Activated naive CD8-positive, alpha-beta T cell treated with anti-CD3 and anti-CD28 coated beads for 36 hours (primary cell): ENCODE results near the gene NPLOC4. TPM values are rescaled to one million over a fixed set of nuclear protein-coding genes. Genes with fewer than 3 reads are reported as not detected.
"Not testable (repeated sequence)": the region's sequence is repeated elsewhere in the genome, so short reads cannot be mapped to it uniquely, and the experiment has no call there.

Experiments
- DNase-seq: peaks from one replicate; pipeline ENCODE4 v3.0.0; 2021
- H3K27ac Mint-ChIP-seq: one replicate; pipeline ENCODE4 v1.8.0; 2022; ENCODE audit warnings: mild to moderate bottlenecking, moderate library complexity, mixed read lengths
- H3K27me3 Mint-ChIP-seq: one replicate; pipeline ENCODE4 v1.8.0; 2022; ENCODE audit warnings: mild to moderate bottlenecking, mixed read lengths
- H3K36me3 Mint-ChIP-seq: one replicate; pipeline ENCODE4 v1.8.0; 2021; ENCODE audit warnings: mild to moderate bottlenecking, mixed read lengths
- H3K4me1 Mint-ChIP-seq: one replicate; pipeline ENCODE4 v1.8.0; 2021; ENCODE audit warnings: mixed read lengths
- H3K4me3 Mint-ChIP-seq: one replicate; pipeline ENCODE4 v1.8.0; 2022; ENCODE audit warnings: mild to moderate bottlenecking, moderate library complexity, mixed read lengths
- H3K9me3 Mint-ChIP-seq: one replicate; pipeline ENCODE4 v1.8.0; 2022; ENCODE audit warnings: mixed read lengths
- total RNA-seq, 2 experiments: library from RNA; stranded (reverse); gene quantifications; one replicate each; pipeline ENCODE4 v1.2.3, GENCODE V29; 2021

Gene NPLOC4
- total RNA-seq, 2 experiments from 2014 or later = 103 TPM

GRCh38 chr17:81618307-81618706 lies 18.6 kb downstream of the NPLOC4 start:
- H3K27ac Mint-ChIP-seq, H3K4me3 Mint-ChIP-seq, DNase-seq, H3K9me3 Mint-ChIP-seq, H3K27me3 Mint-ChIP-seq: not testable (repeated sequence)
- Mint-ChIP-seq H3K36me3 (peaks cover 17% of the 10 kb centered on the region), H3K4me1 (peaks cover 16% of the 10 kb centered on the region)

GRCh38 chr17:81616877-81617276 lies 20.0 kb downstream of the NPLOC4 start:
- H3K9me3 Mint-ChIP-seq = no peaks in the 10 kb centered on the region
- no peak overlapping the region for H3K27ac Mint-ChIP-seq
- peaks cover 16% of the 10 kb centered on the region for H3K4me1 Mint-ChIP-seq
- H3K36me3 Mint-ChIP-seq = peaks cover 19% of the 10 kb centered on the region
- no peak overlapping the region for H3K4me3 Mint-ChIP-seq
- no peaks in the 10 kb centered on the region for H3K27me3 Mint-ChIP-seq
- no peak for DNase-seq

GRCh38 chr17:81615401-81615930 lies 21.4 kb downstream of the NPLOC4 start:
- H3K27ac Mint-ChIP-seq = peak overlapping the region; percentile 88
- H3K9me3 Mint-ChIP-seq = no peaks in the 10 kb centered on the region
- peaks cover 16% of the 10 kb centered on the region for H3K4me1 Mint-ChIP-seq
- no peak for DNase-seq
- no peaks in the 10 kb centered on the region for H3K27me3 Mint-ChIP-seq
- H3K36me3 Mint-ChIP-seq = peaks cover 19% of the 10 kb centered on the region
- no peak overlapping the region for H3K4me3 Mint-ChIP-seq

- H3K4me1 Mint-ChIP-seq = peaks cover 16% of the 10 kb centered on the region
- H3K9me3 Mint-ChIP-seq = no peaks in the 10 kb centered on the region
- H3K27ac Mint-ChIP-seq = no peak overlapping the region
- no peak for DNase-seq
- no peak overlapping the region for H3K4me3 Mint-ChIP-seq
- no peaks in the 10 kb centered on the region for H3K27me3 Mint-ChIP-seq
- H3K36me3 Mint-ChIP-seq = peaks cover 21% of the 10 kb centered on the region
Measured at GRCh38 chr17:81612172-81612970, 24.5 kb downstream of the NPLOC4 start.

- no peak overlapping the region for H3K27ac Mint-ChIP-seq
- no peak for DNase-seq
- no peaks in the 10 kb centered on the region for H3K9me3 Mint-ChIP-seq
- H3K4me1 Mint-ChIP-seq = peaks cover 5% of the 10 kb centered on the region
- no peaks in the 10 kb centered on the region for H3K27me3 Mint-ChIP-seq
- no peak overlapping the region for H3K4me3 Mint-ChIP-seq
- peaks cover 18% of the 10 kb centered on the region for H3K36me3 Mint-ChIP-seq
Measured at GRCh38 chr17:81609541-81610311, 27.2 kb downstream of the NPLOC4 start.

- DNase-seq = no peak
- H3K9me3 Mint-ChIP-seq = no peaks in the 10 kb centered on the region
- H3K4me1 Mint-ChIP-seq = no peaks in the 10 kb centered on the region
- no peaks in the 10 kb centered on the region for H3K27me3 Mint-ChIP-seq
- H3K4me3 Mint-ChIP-seq = no peak overlapping the region
- peaks cover 22% of the 10 kb centered on the region for H3K36me3 Mint-ChIP-seq
- H3K27ac Mint-ChIP-seq = no peak overlapping the region
Measured at GRCh38 chr17:81608605-81609004, 28.3 kb downstream of the NPLOC4 start.

- Mint-ChIP-seq H3K27me3 (no peaks in the 10 kb centered on the region), H3K9me3 (no peaks in the 10 kb centered on the region), H3K4me3 (no peak overlapping the region), H3K36me3 (peaks cover 22% of the 10 kb centered on the region), H3K27ac (no peak overlapping the region), H3K4me1 (no peaks in the 10 kb centered on the region)
- no peak for DNase-seq
Measured at GRCh38 chr17:81608082-81608481, 28.8 kb downstream of the NPLOC4 start.

- Mint-ChIP-seq H3K4me3 (no peak overlapping the region), H3K36me3 (peaks cover 22% of the 10 kb centered on the region)
Measured at GRCh38 chr17:81607431-81607830, 29.5 kb downstream of the NPLOC4 start.

GRCh38 chr17:81603846-81604610 lies 32.9 kb downstream of the NPLOC4 start:
- Mint-ChIP-seq H3K27ac (no peak overlapping the region), H3K9me3 (no peaks in the 10 kb centered on the region), H3K4me3 (no peak overlapping the region), H3K4me1 (peaks cover 3% of the 10 kb centered on the region), H3K36me3 (peaks cover 20% of the 10 kb centered on the region), H3K27me3 (no peaks in the 10 kb centered on the region)
- no peak for DNase-seq

More at GRCh38 chr17:81607431-81607830, 29.5 kb downstream of the NPLOC4 start:
- no peak overlapping the region for H3K27ac Mint-ChIP-seq
- no peaks in the 10 kb centered on the region for H3K4me1 Mint-ChIP-seq
- no peak for DNase-seq
- no peaks in the 10 kb centered on the region for H3K27me3 Mint-ChIP-seq
- no peaks in the 10 kb centered on the region for H3K9me3 Mint-ChIP-seq

- no peak overlapping the region for H3K4me3 Mint-ChIP-seq
- H3K4me1 Mint-ChIP-seq = peaks cover 5% of the 10 kb centered on the region
- H3K27ac Mint-ChIP-seq = no peak overlapping the region
- H3K36me3 Mint-ChIP-seq = peaks cover 20% of the 10 kb centered on the region
- H3K9me3 Mint-ChIP-seq = no peaks in the 10 kb centered on the region
- H3K27me3 Mint-ChIP-seq = no peaks in the 10 kb centered on the region
- peak; percentile 18 for DNase-seq
Measured at GRCh38 chr17:81601525-81602120, 35.3 kb downstream of the NPLOC4 start.

GRCh38 chr17:81599719-81600486 lies 37.0 kb downstream of the NPLOC4 start:
- H3K9me3 Mint-ChIP-seq = no peaks in the 10 kb centered on the region
- peaks cover 16% of the 10 kb centered on the region for H3K36me3 Mint-ChIP-seq
- H3K27me3 Mint-ChIP-seq = no peaks in the 10 kb centered on the region
- no peak overlapping the region for H3K27ac Mint-ChIP-seq
- H3K4me3 Mint-ChIP-seq = no peak overlapping the region
- DNase-seq = no peak
- peaks cover 5% of the 10 kb centered on the region for H3K4me1 Mint-ChIP-seq

GRCh38 chr17:81593105-81593871 lies 43.6 kb downstream of the NPLOC4 start:
- H3K27ac Mint-ChIP-seq = no peak overlapping the region
- no peak overlapping the region for H3K4me3 Mint-ChIP-seq
- peaks cover 12% of the 10 kb centered on the region for H3K36me3 Mint-ChIP-seq
- DNase-seq = no peak
- H3K9me3 Mint-ChIP-seq = no peaks in the 10 kb centered on the region
- H3K4me1 Mint-ChIP-seq = peaks cover 2% of the 10 kb centered on the region
- H3K27me3 Mint-ChIP-seq = no peaks in the 10 kb centered on the region

GRCh38 chr17:81591971-81592370 lies 44.9 kb downstream of the NPLOC4 start:
- H3K36me3 Mint-ChIP-seq = peaks cover 15% of the 10 kb centered on the region
- no peaks in the 10 kb centered on the region for H3K27me3 Mint-ChIP-seq
- no peak overlapping the region for H3K27ac Mint-ChIP-seq
- H3K9me3 Mint-ChIP-seq = no peaks in the 10 kb centered on the region
- DNase-seq = no peak
- no peaks in the 10 kb centered on the region for H3K4me1 Mint-ChIP-seq
- H3K4me3 Mint-ChIP-seq = no peak overlapping the region
